GM18498 (cell line): Measurements from ENCODE around the gene RTL5.

Experiments
- ATAC-seq: cut with Tn5 transposase; IDR thresholded peaks from one replicate; pipeline ENCODE4 v1.9.1; 2021; ENCODE audit warnings: mild to moderate bottlenecking, moderate library complexity; ENCODE audit not compliant: unreplicated experiment

The RTL5 gene

GRCh38 chrX:72079607-72080006 lies 52.1 kb downstream of the RTL5 start:
- no peak for ATAC-seq

GRCh38 chrX:72078411-72078810 lies 53.3 kb downstream of the RTL5 start:
- ATAC-seq: no peak
